ENCODE results near the gene PCSK4. TPM values are rescaled to one million over a fixed set of nuclear protein-coding genes. Genes with fewer than 3 reads are reported as not detected.

The PCSK4 gene
- polyA plus RNA-seq, 1 of the 3 experiments (the other 2 are of a cell fraction), result 6.6 TPM

- Histone ChIP-seq H3K27ac (ENCODE audit: low read depth in 2 of 2, low read length in 1 of 2) (no peak overlapping the region), H3K36me3 (replicated peaks in 1 of 2; ENCODE audit: control insufficient read depth in 1 of 2, insufficient read depth in 2 of 2, low read length in 1 of 2) (peaks cover 4 to 7% of the 10 kb centered on the region in 2 experiments), H3K9me3 (no peaks in the 10 kb centered on the region), H2AFZ (ENCODE audit: low read depth) (no peak overlapping the region), H3K4me2 (no peak overlapping the region), H3K79me2 (ENCODE audit: insufficient read depth) (no peaks in the 10 kb centered on the region), H3K9me2 (no peaks in the 10 kb centered on the region), H3K27me3 (ENCODE audit: insufficient read depth) (no peaks in the 10 kb centered on the region), H3K4me3 (ENCODE audit: low read depth in 2 of 2, low read length in 1 of 2) (no peak overlapping the region), H3K4me1 (ENCODE audit: control insufficient read depth in 1 of 2, insufficient read depth in 2 of 2, low read depth in 1 of 2, low read length in 1 of 2) (peaks cover 0 to 4% of the 10 kb centered on the region in 2 experiments; a peak in 1 of 4 replicates), H3F3A (replicated peaks; ENCODE audit: insufficient read depth) (peaks cover 10% of the 10 kb centered on the region), H3K9ac (no peak overlapping the region), H4K20me1 (ENCODE audit: insufficient read depth) (peaks cover 5% of the 10 kb centered on the region; the same call in 1 of the 2 replicates)
- CTCF ChIA-PET, result interaction anchor here (1.4 kb wide), 1 partner anchor 14 kb away, joined by 5 read pairs; no protein-coding TSS in a partner anchor
- POLR2A ChIA-PET, result no interaction called here
- TF ChIP-seq SIN3A (IDR thresholded peaks at IDR 0.05; ENCODE audit: borderline replicate concordance, low read depth, low read length) (no peak), RAD21 (IDR thresholded peaks at IDR 0.05; ENCODE audit: low read length) (no peak), CHD2 (IDR thresholded peaks at IDR 0.05; ENCODE audit: low read length, partially characterized antibody) (no peak), ZBTB33 (IDR thresholded peaks at IDR 0.05; ENCODE audit: borderline replicate concordance, low read depth) (no peak), MEF2A (IDR thresholded peaks at IDR 0.05; ENCODE audit: borderline replicate concordance, low read depth) (no peak), RFX5 (IDR thresholded peaks at IDR 0.05; ENCODE audit: low read length) (no peak), FOSL2 (IDR thresholded peaks at IDR 0.05; ENCODE audit: borderline replicate concordance, low read depth) (no peak), TCF12 (IDR thresholded peaks at IDR 0.05) (no peak), PBX3 (IDR thresholded peaks at IDR 0.05) (no peak), IRF3 (IDR thresholded peaks at IDR 0.05; ENCODE audit: low read depth, low read length) (no peak), USF1 (IDR thresholded peaks at IDR 0.05; ENCODE audit: borderline replicate concordance, low read depth) (no peak), RCOR1 (IDR thresholded peaks at IDR 0.05; ENCODE audit: low read length) (no peak), USF2 (IDR thresholded peaks at IDR 0.05; ENCODE audit: borderline replicate concordance, low read depth, low read length) (no peak), POLR2AphosphoS5 (IDR thresholded peaks at IDR 0.05; ENCODE audit: low read depth, low read length) (no peak), EP300 (IDR thresholded peaks at IDR 0.05; ENCODE audit: borderline replicate concordance in 1 of 2, low read depth in 1 of 2, low read length in 1 of 2) (no peak), CTCF (IDR thresholded peaks at IDR 0.05) (no peak), MAX (IDR thresholded peaks at IDR 0.05; ENCODE audit: low read depth) (no peak), FOXM1 (IDR thresholded peaks at IDR 0.05; ENCODE audit: low read depth) (no peak), RXRA (IDR thresholded peaks at IDR 0.05; ENCODE audit: borderline replicate concordance, low read depth) (no peak), JUND (IDR thresholded peaks at IDR 0.05) (no peak)
- WGBS (ENCODE audit: low lambda C conversion rate), result 89% methylated on average over 5 of the region's 16 CpGs
- no peak for DNase-seq
These were observed 32.3 kb downstream of the PCSK4 start for GRCh38 chr19:1457892-1458291.

Data from SK-N-SH (cell line).